Measurements from ENCODE around the gene BDKRB2.

The BDKRB2 gene

DNA sequence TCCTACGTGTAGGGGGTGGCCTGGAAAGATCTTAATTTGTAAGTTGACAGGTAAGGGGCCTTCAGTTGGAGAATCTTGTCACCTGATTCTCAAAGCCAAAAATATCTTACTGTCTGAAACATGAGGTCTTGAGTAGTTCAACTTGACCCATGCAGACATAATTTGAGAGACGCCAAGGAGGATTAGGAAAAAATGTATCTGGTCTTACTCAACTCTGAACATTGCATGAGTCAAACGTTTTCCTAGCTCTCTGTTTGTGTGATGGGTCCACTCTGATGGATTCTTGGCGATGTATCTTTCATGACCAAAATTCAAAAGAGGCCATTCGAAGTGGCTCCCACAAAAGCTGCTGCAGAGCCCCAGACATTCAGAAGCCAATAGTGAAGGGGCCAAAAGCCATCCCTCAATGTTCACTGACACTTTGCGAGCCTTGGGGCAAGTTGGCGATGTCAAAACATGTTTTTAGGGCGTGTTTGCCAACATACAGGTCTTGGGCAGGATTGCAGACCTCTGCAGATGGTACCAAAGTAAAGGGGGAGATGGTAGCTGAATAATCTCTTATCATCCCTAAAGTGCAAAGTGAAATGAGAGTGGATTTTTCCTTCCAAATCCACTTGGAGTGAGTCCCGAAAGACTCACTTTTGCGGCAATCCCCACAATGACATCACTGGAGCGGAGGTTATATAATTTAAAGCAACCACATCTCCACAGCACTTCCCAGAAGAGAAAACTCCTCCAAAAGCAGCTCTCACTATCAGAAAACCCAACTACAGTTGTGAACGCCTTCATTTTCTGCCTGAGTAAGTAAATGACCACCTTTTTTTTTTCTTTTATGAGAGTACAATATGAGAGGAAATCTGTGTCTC, 51.1 kb downstream of the BDKRB2 start, which contains the start of gene BDKRB1:
Gene BDKRB1, plus strand, starts transcription at position 710 of the 866 bp plus-strand sequence. CDS start 7,473 bp downstream, outside the sequence.
- DNase-seq, result no peak

DNA sequence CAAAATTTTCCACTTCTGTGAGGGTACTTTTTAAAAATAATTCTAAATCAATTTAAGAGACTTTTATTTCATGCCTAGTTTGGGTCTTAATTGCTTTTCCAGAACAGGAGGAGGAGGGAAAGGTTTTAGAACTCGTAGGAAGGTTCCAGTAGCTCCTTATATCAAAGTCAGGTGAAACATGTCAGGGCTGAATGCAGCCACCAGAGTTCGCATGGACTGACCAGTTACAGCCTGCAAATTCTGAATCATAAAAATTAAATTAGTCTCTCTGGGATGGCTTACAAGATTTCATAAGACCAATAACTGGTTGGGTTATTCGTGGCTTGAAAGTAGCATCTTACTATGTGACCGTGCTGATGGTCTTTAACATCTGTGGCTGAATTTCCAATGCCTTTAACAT, 51.8 kb downstream of the BDKRB2 start:
- DNase-seq, result no peak

DNA sequence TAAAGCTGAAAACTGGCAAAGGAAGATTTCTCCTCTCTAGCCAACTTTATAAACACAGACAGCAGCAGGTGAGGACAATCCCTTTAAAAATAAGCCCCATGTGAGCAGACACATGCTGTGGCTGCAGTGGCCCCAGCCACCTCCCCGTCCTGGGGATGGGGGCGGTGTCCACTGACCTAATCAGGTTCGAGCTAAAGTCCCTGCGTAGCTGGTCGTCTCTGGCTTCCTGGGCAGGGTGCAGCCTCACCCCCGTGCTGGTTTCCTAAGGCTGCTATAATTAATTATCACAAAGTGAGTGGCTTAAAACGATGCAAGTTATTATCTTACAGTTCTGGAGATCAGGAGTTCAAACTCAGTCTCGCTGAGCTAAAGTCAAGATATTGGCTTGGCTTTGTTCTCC, 52.4 kb downstream of the BDKRB2 start:
- no peak for DNase-seq

DNA sequence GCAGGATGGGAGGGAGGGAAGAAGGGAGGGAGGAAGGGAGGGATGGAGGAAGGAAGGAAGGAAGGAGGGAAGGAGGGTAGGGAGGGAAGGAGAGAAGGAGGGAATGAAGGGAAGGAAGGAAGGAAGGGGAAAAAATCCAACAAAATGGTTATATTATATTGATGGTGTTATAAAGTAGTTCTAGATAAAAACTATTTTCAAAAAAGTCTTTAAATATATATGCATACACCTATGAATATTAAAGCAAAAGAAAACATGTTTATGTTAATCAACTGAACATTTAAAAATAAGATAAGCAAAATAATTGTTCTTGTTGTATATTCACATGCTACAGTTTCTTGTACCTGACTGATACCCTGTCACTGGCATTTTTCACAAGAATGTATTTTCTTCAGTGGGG, 53.3 kb downstream of the BDKRB2 start:
- DNase-seq, result no peak

DNA sequence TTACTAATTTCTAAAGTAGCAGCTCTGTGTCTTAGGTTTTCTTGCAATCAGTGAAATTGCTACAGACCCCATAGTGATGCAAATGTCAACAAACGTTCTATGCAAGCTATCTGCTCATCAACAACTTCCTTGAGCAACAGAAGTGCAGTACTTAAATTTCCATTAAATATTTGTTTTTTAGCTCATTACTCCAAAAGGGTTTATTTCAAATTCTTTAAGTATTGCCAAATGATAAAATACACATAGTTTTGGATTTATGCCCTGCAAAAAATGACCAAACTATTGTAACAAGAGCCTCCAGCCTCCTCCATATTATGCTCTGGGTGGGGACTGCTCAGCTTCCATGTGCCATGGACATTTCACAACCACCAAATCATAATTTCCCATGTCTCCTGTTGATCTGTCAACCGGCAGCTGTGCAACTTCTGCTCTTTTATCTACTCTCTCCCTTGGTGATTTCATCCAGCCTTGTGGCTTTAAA, 55.7 kb downstream of the BDKRB2 start:
- no peak for DNase-seq

DNA sequence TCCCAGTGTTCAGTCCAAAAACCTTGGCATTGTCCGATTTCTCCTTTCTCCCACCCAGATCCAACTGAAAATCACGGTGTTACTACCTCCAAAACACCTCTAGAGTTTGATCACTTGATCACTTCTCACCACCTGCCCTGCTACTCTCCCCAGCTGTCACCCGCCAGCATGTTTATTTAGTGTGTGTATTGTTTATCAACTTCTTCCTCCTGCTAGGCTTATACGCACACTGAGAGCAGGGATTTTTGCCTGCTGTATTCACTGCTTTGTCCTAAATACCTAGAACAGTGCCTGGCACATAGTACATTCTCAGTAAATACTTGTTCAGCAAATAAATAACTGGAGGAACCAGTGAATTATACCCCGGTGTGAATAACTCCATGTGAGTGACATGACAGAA, 56.4 kb downstream of the BDKRB2 start:
- no peak for DNase-seq

DNA sequence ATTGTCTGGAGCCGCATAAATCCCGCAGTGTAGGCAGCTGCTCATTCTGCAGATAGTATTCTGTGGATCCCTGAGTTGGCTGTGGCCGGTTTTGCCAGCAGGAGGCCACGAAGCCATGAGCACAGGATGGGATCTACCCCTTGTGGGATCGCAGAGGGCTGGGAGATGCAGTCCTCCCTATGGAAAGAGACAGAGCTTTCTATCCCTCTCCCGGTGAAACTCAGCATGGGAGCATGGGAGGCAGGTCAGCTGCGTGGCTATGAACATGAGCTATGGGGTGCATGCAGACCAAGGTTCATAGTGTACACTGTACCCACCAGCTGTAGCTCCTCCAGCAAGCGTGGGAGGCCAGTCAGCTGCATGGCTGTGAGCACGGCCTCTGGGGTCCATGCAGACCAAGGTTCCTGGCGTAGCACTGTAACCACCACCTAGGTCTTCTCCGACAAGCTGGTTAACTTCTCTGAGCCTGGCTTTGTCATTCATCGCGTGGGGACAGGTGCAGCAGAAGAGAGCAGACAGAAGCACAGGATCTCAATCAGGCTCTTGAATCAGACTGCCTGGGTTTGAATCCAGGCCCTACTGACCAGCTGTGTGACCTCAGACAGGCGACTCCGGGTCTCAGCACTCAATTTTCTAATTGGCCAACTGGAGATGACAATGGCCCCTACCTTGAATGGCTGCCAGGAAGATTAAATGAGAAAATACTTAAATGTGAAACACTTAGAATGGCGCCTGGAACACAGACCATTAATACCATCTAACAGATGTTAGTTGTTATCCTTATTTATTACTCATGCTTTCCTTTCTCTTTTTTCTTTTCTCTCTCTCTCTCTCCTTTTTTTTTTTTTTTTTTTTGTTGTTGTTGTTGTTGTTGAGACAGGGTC, 57.4 kb downstream of the BDKRB2 start:
- DNase-seq, result no peak

DNA sequence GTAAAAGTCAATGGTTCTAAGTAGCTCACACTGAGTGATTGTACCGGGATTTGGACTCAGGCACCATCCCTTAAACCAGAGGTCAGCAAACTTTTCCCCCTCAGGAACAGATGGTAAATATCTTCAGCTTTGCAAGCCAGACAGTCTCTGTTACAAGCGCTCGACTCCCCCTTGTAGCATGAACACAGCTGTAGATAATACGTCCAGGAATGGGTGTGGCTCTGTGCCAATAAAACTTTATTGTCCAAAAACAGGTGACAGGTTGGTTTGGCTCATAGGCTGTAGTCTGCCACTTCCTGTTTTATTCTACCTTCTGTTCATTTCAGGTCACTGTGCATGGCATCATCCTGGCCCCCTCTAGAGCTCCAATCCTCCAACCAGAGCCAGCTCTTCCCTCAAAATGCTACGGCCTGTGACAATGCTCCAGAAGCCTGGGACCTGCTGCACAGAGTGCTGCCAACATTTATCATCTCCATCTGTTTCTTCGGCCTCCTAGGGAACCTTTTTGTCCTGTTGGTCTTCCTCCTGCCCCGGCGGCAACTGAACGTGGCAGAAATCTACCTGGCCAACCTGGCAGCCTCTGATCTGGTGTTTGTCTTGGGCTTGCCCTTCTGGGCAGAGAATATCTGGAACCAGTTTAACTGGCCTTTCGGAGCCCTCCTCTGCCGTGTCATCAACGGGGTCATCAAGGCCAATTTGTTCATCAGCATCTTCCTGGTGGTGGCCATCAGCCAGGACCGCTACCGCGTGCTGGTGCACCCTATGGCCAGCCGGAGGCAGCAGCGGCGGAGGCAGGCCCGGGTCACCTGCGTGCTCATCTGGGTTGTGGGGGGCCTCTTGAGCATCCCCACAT, 58.9 kb downstream of the BDKRB2 start:
- DNase-seq, result no peak

DNA sequence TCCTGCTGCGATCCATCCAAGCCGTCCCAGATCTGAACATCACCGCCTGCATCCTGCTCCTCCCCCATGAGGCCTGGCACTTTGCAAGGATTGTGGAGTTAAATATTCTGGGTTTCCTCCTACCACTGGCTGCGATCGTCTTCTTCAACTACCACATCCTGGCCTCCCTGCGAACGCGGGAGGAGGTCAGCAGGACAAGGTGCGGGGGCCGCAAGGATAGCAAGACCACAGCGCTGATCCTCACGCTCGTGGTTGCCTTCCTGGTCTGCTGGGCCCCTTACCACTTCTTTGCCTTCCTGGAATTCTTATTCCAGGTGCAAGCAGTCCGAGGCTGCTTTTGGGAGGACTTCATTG, 59.5 kb downstream of the BDKRB2 start:
- no peak for DNase-seq

DNA sequence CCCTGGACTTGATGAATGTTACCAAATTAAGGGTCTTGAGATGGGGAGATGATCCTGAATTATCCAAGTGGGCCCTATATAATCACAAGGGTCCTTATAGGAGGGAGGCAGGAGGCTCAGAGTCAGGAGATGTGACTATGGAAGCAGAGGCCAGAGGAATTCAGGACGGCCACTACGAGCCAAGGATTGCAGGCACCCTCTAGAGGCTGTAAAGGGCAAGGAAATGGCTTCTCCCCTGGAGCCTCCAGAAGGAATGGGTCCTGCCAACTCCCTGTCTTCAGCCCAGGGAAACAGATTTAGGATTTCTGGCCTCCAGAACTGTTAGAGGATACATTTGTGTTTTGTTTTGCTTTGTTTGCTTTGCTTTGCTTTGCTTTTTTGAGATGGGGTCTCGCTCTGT, 60.2 kb downstream of the BDKRB2 start:
- DNase-seq, result no peak

DNA sequence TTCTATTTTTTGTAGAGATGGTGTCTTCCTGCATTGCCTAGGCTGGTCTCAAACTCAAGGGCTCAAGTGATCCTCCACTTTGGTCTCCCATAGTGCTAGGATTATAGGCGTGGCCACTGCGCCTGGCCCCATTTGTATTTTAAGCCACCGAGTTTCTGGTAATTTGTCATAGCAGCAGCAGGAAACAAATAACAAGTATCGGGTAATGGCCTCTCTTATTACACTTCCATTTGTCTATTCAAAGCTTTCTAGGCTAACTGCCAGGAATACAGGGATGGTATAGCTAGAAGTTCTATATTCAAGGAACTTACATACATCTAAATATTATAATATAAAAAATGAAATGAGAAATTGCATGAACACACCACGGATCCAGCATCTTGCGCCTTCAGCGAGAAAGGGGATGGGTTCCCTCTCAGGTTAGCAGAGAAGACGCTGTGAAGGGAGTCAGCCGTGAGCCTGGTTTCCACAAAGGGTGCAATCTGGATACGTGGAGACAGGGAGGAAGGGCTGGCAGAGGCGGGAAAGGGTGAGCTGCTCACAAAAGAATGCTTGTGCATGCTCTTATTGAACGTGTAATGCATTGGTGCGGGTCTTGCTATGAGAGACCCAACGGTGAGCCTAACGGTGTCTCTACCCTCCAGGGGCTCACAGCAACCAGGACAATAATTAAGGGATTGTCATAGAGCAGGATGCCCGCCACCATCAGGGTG, 60.9 kb downstream of the BDKRB2 start:
- DNase-seq, result no peak

DNA sequence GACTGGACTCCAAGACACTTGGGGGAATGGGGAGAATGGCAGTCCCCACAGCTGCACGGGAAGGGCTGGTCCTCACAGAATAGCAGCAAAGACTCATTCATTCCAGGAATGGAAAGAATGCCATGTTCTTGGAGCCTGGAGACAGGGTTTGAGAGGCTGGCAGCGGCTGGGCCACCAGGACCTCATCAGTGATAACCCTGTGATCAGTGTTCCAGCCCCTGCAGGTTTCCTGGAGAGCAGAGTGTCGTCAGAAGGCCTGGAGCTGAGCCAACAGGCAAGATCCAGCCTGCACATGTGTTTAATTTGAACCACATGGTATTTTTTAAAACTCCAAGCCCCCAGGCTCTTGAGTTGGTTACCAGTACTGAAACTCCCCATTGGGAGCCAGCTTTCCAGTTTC, 62.7 kb downstream of the BDKRB2 start:
- DNase-seq, result no peak

DNA sequence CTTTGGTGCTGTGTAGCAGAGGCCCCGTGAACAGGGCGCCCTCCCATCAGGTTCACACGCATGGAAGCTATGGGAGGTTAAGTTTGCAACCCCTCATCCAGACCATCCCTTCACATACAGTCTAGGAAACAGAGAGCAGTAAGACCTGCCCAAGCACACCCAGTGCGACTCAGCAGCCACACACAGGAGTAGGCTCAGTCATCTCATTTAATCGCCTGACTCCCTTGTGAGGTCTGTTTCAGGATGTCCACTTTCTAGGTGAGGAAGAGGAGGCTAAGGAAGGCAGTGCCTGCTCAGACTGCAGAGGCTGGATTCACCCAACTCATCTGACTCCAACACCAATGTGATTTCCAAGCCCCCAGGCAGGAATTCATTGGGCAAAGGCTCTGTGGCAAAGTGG, 63.3 kb downstream of the BDKRB2 start:
- DNase-seq, result no peak

DNA sequence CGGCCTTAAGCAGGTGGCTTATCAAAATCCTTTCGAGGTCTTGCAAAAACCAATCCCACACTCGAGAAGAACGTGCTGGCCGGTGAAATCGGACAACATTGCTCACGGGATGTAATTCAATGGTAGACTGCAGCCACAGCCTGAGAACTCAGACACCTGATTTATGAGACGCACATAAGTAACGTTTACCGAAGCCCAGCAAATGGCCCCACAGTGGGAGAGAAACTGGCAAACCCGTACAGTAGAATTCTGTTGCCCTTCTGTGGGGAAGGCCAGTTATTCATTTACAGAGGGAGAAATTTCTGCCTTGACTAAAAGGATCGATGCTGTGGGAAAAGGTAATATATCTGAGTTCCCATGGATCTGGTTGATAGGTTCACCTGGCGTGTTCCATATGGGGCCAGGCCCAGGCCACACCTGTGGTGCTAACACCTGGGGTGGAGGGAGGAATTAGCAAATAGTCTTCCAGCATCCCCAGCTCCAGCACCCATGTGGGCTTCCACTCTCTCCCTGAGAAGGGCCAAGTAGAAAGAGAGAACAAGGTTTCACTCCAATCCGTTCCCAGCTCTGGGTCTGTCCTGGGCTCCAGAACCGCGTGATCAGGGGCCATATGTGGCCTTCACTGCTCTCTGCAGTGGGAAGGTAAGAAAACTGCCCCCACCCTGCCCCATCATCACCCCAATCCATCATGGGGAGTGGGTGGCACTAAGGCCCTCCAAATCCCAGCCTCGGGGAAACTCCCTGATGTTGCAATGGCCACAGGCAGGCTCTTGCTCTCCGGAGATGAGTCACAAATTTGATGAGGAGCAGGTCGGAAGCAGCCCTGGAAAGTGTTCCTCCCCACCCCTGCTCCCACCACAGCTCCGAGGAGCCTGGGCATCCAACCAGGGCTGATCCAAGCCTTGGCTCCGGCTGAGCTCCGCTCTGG, 64.1 kb downstream of the BDKRB2 start:
- no peak for DNase-seq

DNA sequence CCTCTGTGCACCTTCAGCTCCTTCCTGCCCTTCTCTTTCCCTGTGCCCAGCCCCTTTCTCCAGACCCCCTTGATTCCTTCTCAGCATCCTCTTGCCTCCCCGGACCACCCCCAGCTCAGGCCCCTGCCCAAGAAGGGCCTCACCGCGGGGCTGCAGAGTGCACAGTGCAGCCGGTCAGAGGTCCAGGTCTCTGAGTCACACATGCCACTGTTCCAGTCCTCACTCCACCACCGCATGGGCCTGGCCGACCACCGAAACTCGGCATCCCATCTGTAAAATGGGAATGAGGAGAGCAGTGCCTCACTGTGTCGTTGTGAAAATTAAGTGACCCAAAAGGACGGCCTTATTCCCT, 64.7 kb downstream of the BDKRB2 start:
- no peak for DNase-seq

DNA sequence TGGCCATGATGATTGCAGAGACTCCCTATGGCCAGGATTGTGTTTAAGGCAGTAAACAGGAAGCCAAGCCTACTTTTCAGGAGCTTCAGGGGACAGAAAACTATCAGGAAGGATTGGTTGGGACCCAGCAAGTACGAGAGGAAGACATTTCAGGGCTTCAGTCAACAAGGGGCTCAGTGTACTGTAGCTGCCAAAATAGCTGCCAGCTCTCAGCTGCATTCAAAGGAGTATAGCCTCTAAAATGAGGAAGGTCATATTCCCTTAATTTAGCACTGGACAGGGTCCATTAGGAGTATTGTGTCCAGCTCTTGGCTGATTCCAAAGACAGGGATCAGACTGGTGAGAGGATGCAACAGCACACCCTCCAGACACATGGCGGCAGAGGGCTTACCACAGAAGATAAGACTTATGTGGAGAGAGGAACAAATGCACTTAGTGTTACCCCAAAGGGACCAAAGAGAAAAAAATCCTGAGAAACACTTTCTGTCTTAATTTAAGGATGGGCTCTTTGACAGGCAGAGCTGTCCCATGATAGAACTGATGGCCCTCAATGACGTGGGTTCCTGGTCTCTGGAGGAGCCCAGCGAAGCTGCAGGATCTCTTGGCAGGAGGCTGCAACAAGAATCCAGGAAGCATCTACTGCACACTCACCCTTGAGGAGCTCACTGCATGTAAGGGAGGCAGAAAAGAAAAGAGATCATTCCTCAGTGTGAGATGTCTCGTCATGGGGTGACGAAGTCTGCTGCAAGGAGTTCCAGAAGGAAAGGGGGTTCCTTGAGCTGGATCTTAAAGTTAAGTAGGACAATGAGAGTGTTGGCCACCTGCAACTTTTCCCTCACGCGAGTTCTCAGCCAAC, 66.2 kb downstream of the BDKRB2 start:
- DNase-seq, result no peak

DNA sequence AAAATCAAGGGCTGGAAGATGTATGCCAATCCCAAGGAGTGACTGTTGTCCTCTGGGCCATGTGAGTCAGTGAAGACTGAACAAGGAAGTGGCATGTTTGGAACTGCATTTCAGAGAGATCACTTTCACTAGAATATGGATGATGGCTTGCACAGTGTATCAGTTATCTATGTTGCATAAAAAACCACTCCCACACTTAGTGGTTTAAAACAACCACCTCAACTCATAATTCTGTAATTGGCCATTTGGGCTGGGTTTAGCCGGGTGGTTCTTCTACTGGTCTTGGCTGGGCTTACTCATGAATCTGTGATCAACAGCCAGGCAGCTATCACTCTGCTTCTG, 66.8 kb downstream of the BDKRB2 start:
- no peak for DNase-seq

DNA sequence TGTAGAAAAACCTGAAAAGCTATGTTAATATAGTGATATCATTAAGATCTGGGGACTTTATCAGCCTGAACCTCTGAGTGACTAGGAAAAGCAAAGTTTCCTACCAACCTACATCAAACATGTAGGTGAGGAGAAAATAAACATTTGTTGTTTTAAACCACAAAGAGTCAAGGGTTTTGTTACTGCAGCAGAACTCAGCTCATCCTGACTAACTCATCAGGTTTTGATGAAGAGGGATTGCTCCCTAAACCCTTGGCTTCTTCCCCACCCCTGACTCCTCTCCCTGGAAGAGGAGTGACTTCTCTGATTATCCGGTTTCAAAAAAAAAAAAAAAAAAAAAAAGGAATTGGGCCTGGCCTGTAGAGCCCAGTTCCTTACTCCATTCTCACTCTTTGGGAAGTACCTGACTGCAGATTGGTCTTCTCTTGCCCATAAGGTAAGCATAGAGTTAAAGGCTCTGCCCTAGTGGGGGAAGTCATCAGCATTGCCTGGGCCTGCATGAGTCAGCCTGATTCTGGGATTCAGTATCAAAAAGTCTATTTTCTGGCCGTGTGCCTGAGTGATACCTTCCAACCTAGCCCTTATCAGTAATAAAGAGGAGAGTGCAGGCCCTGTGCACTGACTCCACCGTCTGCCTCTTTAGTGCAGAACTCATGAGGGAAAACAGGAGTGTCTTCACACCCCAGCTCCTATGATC, 68.3 kb downstream of the BDKRB2 start:
- no peak for DNase-seq

DNA sequence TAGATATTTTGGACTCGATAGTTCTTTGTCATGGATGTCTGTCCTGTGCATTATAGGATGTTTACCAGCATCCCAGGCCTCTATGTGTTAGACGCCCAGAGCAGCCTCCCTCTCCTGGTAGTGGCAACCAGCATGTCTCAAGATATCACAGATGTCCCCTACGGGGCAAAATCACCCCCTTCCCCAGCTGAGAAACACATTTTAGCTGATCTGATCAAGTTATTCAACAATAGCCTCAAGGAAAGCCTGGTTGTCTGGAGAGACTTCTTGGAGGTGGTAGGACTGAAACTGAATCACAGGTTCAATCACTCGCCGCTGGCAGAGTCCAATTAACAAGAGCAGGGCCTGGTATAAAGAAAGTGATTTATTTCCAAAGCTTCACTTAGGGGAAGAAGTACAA, 69.0 kb downstream of the BDKRB2 start:
- no peak for DNase-seq

DNA sequence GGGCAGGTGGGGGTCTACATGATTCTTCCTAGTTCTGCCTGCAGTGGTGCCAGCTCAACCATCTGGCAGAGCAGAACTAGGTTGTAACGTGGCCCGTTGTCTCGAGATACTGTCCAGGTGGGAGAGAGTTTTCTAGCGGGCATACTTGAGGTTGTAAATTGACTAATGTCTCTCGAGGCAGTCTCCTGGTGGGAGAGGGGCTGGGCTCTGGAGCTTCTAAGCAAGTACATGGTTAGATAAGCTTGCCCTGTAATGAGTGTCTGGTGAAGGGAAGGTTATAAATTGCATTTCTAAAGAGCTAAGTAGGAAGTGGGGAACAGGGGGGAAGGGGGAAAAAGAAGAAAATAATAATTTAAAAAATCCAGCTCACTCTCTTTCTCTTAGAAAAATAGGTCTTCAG, 69.5 kb downstream of the BDKRB2 start:
- DNase-seq, result no peak

Measured in bone marrow (tissue), 2 donors.